GM18511 (cell line): ENCODE results near the gene PTPRG.
A peak's percentile ranks its signal among the peaks of the same experiment; 100 is the strongest.

ENCODE experiments used
- ATAC-seq: cut with Tn5 transposase; IDR thresholded peaks from one replicate; pipeline ENCODE4 v1.9.1; 2021; ENCODE audit warnings: mild to moderate bottlenecking, moderate library complexity; ENCODE audit not compliant: unreplicated experiment

PTPRG gene

GRCh38 chr3:61877359-61878138 lies 316.2 kb downstream of the PTPRG start:
- peak; percentile 97 for ATAC-seq

DNA sequence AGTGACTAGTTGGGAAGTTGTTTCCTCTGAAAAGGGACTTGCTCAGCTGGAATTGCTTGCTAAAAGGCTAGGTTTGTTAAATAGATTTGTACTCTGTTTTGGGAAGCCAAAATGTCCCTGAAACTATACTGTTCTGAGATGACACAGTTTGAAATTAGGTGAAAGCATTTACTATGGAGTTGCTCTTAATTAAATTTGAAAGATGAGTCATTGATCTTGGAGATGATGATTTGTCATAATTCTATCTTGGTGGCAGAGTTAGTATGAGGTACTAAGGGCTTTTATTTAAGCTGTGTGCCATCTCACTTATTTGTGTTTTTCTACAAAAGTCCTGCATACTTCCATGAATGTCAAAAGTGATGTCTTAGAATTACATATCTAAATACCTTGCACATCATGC lies 320.9 kb downstream of the PTPRG start:
- no peak for ATAC-seq

DNA sequence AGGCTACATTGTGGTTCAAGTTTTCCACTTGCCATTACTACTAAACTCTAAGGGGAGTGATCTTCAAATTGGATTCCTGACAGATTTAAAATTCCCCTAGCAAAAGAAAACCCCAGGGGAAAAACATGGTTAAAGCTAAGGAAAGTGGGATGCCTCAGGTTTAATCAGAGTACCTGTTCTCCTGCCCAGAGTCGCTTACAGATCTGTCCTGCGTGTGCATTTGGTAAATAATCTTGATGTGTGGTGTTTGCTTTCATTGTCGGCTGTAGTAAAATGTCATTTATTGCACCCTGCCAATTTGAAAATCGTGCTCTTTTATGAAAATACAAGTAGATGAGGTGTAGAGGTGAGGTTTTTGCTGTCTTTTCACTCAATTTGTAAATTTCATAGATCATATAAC lies 323.4 kb downstream of the PTPRG start:
- ATAC-seq: no peak

DNA sequence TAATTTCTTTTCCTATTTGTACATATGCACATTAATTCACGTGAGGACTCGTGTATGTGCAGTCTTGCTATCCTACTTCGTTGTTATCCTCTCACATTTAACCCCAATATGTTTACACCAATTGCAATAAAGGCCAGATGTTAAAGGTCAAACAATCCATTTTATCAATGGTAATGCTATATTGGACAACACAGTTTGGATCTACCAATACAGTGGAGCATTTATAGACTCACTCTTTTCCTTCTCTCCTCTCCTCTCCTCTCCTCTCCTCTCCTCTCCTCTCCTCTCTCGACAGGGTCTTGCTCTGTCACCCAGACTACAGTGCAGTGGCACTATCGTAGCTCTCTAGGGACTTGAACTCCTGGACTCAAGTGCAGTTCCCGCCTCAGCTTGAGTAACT lies 324.0 kb downstream of the PTPRG start:
- no peak for ATAC-seq

- ATAC-seq: no peak
These were observed 325.8 kb downstream of the PTPRG start for GRCh38 chr3:61887206-61887605.

DNA sequence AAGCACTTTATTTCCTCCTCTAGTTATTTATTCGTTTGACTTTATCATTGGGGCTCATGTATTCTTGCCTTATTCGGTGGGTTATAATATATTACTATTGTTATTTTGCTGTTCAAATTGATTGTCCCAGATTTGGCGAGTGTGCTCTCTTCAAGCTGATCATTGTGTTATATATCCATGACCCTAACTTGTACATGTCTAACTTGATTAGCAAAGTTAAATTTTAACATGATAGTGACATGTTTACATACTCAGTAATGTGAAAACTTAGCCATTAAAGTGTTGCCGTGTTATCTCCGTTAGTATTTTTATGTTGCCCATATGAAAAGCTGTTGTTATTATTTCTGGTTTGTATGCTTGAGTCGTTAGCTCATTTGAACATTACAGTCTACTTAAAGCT lies 327.9 kb downstream of the PTPRG start:
- no peak for ATAC-seq

DNA sequence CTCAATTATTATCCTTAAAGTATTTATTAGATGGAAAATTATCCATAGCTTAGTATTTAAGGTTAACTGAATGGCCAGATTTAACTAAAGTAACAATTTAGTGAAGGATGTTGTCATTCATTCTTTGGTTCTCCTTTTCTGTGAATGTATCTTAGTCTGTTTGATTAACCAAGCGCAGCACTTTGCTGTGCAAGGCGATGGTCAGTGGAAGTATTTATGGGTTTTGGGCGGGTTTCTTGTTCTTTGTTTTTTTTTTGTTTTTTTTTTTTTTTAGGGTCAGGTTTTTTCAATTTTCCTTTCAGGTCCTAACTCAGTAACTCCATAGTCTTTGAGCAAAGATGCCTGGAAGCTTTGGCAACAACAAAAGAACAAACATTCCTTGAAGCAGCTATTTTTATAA lies 328.8 kb downstream of the PTPRG start:
- no peak for ATAC-seq

- ATAC-seq: no peak
These were observed 329.2 kb downstream of the PTPRG start for GRCh38 chr3:61890586-61890985.

- ATAC-seq: no peak
These were observed 331.5 kb downstream of the PTPRG start for GRCh38 chr3:61892891-61893290.

GRCh38 chr3:61893840-61894566 lies 332.6 kb downstream of the PTPRG start:
- no peak for ATAC-seq

GRCh38 chr3:61894988-61895935 lies 333.9 kb downstream of the PTPRG start:
- ATAC-seq: peak; percentile 95

DNA sequence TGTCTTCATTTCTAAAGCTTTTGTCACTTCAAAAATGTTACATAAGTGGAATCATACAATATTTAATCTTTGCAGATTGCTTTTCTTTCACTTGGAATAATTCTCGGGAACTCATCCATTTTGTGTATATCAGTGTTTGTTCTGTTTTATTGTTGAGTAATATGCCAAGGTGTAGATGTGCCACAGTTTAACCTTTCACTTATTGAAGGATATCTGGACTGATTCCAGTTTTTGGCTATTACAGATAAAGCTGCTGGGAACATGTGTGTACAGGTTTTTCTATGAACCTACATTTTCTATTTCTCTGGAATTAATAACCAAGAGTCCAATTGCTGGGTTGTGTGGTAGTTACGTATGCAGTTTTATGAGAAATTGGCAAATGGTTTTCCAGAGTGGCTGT lies 334.9 kb downstream of the PTPRG start:
- no peak for ATAC-seq

DNA sequence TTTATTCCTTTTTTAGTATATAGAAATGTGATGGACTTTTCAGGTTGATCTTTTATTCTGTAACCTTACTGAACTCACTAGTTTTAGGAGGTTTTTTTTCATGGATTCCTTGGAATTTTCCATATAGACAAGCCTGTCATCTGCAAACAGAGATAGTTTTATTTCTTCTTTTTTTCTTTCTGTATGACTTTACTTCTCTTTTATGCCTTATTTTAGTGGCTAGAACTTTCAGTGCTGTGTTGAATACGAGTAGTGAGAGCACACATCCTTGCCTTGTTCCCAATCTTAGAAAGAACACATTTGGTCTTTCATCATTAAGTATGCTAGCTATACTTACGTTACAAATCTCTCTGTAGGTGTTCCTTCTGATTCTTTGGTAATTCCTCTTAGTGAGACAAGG lies 336.5 kb downstream of the PTPRG start:
- ATAC-seq: no peak

GRCh38 chr3:61899700-61900462 lies 338.5 kb downstream of the PTPRG start:
- ATAC-seq: no peak

DNA sequence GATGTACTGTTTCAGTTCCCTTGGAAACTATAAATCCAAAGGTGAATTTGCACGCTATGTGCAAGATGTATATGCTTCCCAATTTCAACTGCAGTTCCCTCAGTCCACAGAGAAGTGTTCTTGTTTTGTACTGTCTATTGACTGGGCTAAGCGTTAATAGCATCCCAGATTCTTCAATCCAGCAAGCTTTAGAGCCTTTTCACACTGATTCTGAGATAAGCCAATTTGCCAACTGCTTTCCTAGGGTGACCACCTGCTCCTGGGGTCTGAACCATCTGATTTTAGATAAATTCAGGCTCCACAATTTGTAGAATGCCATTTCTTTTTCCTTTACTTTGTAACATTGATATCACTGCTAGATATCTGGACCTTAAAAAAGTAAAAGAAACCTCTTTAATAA lies 340.1 kb downstream of the PTPRG start:
- no peak for ATAC-seq

DNA sequence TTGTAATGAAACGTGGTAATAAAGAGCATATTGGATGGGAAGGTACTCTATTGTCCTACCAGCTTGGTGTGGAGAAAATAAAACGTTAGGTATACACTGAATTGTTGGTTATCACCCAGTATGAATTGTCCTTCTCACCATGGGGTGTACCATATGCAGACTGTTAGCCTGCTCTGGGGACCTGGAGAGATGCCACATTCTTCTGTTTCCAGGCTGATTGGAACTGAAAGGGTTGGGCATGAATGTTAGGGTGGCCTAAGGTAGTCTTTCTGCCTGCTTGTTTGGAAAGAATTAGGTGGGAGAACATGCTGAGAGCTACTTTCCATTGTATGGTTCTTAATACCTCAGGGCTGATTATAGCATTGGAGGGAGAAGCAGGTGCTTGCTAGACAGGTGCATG lies 340.6 kb downstream of the PTPRG start:
- no peak for ATAC-seq

- ATAC-seq: no peak
These were observed 341.7 kb downstream of the PTPRG start for GRCh38 chr3:61903074-61903473.

DNA sequence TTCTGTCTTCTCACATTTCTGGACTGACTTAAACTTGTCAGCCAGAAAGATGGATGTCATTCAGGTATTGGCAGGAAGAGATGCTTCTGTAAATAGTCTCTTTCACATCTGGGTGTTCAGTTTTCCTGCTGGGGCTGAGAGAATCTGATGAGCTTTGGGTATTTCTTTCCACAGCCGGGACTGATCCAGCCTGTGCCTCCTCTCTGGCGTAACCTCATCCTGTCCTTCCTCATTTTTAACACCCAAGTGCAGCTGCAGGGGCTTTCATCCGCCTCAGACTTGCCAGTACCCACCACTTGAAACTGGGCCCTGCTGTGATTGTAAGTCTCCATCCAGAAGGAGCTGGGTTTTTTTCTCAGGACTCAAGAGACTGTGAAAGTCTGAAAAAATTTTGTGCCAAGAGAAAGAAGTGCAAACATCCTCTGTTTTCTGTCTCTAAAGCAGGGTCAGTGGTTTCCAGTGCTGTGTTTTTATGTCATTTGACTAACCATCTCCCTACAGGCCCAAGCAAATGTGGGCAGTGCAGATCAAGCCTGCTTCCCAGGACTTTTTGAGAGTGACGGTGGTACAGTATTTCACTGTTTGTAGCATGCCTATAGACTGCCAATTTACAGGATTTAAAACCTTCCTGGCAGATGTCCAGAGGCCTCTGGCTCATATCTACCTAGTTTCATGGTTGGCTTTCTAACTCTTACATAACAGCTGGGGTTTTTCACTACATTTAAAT lies 342.7 kb downstream of the PTPRG start:
- ATAC-seq: peak; percentile 54

DNA sequence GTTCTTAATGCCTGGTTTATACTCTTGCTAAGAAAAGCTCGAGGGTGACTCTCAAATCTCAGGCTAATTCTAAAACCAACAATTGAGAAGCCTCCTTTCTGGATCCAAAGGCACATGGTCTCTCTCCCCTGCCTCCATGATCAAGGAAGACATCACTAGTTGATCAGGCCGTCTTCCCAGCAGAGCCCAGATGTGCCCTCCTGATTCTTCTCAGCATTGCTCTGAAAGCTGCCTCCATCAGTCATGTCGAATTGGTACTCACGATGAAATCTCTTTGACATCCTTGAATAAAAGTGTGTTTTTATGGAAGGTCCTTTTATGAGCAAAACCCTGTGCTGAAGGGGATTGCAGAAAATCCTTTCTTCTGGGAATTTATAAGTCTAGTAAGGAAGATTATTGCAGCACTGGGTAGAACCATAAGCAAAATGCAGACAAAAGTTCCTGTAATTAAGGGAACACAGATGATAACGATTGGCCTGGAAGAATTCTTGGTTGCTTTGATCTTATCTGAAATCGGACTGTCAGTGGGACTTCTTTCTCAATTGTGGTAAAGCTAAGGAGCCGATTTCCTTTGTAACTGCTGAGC lies 345.9 kb downstream of the PTPRG start:
- no peak for ATAC-seq

- no peak for ATAC-seq
These were observed 347.0 kb downstream of the PTPRG start for GRCh38 chr3:61908382-61908781.
